HEK293T (cell line): ENCODE results near the gene MLLT3.

Source experiments
- ARNT ChIP-seq: fragments of 450-650 bp; IDR thresholded peaks from 2 replicates; pipeline ENCODE4 v1.6.1; 2017; ENCODE audit warnings: mild to moderate bottlenecking
- BHLHE40 ChIP-seq: fragments of 450-650 bp; IDR thresholded peaks from 2 replicates; pipeline ENCODE4 v1.6.1; 2016; ENCODE audit warnings: mild to moderate bottlenecking, moderate library complexity, borderline replicate concordance
- CTBP1 ChIP-seq: fragments of 450-650 bp; IDR thresholded peaks from 2 replicates; pipeline ENCODE4 v1.6.1; 2016; ENCODE audit warnings: borderline replicate concordance
- ELF4 ChIP-seq: fragments of 450-650 bp; IDR thresholded peaks from 2 replicates; pipeline ENCODE4 v1.6.1; 2017; ENCODE audit warnings: antibody characterized with exemption
- FOXA1 ChIP-seq: fragments of 450-650 bp; IDR thresholded peaks from 2 replicates; pipeline ENCODE4 v1.6.1; 2016; ENCODE audit warnings: mild to moderate bottlenecking
- FOXK2 ChIP-seq: fragments of 450-650 bp; IDR thresholded peaks from 2 replicates; pipeline ENCODE4 v1.6.1; 2016; ENCODE audit warnings: mild to moderate bottlenecking
- HDGF ChIP-seq: fragments of 450-650 bp; IDR thresholded peaks from 2 replicates; pipeline ENCODE4 v1.6.1; 2017; ENCODE audit warnings: antibody characterized with exemption, borderline replicate concordance
- NFRKB ChIP-seq: fragments of 450-650 bp; IDR thresholded peaks from 2 replicates; pipeline ENCODE4 v1.6.1; 2016; ENCODE audit warnings: mild to moderate bottlenecking, moderate library complexity
- SP1 ChIP-seq: fragments of 450-650 bp; IDR thresholded peaks from 2 replicates; pipeline ENCODE4 v1.6.1; 2017
- ZNF384 ChIP-seq: fragments of 450-650 bp; IDR thresholded peaks from 2 replicates; pipeline ENCODE4 v1.6.1; 2016

DNA sequence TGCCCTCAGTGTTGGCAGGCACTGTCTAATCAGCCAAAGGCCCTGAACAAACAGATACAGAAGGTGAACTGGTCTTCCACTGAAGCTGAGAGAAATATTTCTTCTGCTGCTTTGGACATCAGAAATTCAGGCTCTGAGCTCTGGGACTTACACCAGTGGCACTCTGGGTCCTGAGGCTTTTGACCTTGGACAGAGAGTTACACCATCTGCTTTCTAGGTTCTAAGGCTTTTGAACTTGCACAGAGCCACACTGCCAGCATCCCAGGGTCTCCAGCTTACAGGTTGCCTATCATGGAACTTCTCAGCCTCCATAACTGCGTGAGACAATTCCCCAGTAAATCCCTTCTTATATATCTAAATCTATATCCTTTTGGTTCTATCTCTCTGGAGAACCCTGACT lies 326.7 kb downstream of the MLLT3 start:
- TF ChIP-seq ARNT (no peak), FOXK2 (no peak), ELF4 (no peak), ZNF384 (no peak), FOXA1 (no peak), HDGF (no peak), NFRKB (no peak), CTBP1 (no peak), SP1 (no peak), BHLHE40 (no peak)
